NCI-H2081 (cell line): ENCODE data around the gene MAEA.

Experiments used
- DNase-seq, 2 experiments: peaks; one replicate each; lab custom pipeline; 2025; lab: John Stamatoyannopoulos, UW

MAEA gene

GRCh38 chr4:1300466-1301455, 11.1 kb downstream of the MAEA start:
- no peak for DNase-seq

- no peak for DNase-seq
Measured at GRCh38 chr4:1302159-1302558, 12.5 kb downstream of the MAEA start.

GRCh38 chr4:1305261-1305711, 15.6 kb downstream of the MAEA start:
- no peak for DNase-seq

- DNase-seq, result no peak
Measured at GRCh38 chr4:1305781-1306455, 16.2 kb downstream of the MAEA start.

- no peak for DNase-seq
Measured at GRCh38 chr4:1307951-1308735, 18.5 kb downstream of the MAEA start.

- no peak for DNase-seq
Measured at GRCh38 chr4:1309261-1310010, 19.7 kb downstream of the MAEA start.

GRCh38 chr4:1310031-1310795, 20.5 kb downstream of the MAEA start:
- DNase-seq, result no peak

- DNase-seq, result no peak
Measured at GRCh38 chr4:1310796-1311631, 21.3 kb downstream of the MAEA start.

GRCh38 chr4:1312821-1313640, 23.3 kb downstream of the MAEA start:
- DNase-seq, result no peak

GRCh38 chr4:1315306-1315705, 25.6 kb downstream of the MAEA start:
- no peak for DNase-seq

GRCh38 chr4:1315836-1316536, 26.3 kb downstream of the MAEA start:
- no peak for DNase-seq

GRCh38 chr4:1316537-1317168, 27.0 kb downstream of the MAEA start:
- no peak for DNase-seq

GRCh38 chr4:1317177-1318045, 27.7 kb downstream of the MAEA start:
- DNase-seq, result no peak

- no peak for DNase-seq
Measured at GRCh38 chr4:1318046-1318375, 28.3 kb downstream of the MAEA start.

- DNase-seq, result no peak
Measured at GRCh38 chr4:1318488-1319213, 29.0 kb downstream of the MAEA start.

- no peak for DNase-seq
Measured at GRCh38 chr4:1321486-1321885, 31.8 kb downstream of the MAEA start.
